ENCODE results near the gene KLHL28.

KLHL28 gene

DNA sequence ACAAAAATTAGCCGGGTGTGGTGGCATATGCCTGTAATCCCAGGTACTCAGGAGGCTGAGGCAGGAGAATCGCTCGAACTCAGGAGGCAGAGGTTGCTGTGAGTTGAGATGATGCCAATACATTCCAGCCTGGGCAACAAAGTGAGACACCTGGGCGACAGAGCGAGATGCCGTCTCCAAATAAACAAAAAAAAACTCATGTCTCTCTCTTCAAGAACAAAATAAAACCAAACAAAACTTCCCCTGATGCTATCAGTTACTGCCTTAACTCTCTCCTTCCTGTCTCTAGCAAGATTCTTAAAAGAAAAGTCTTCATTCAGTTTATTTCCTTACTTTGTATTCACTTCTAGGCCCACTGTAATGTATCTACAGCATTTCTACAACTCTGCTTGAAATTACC, 20.8 kb downstream of the KLHL28 start:
- no peak for ATAC-seq
- TF ChIP-seq ZNF70 (CRISPR knock-in tag; IDR thresholded peaks at IDR 0.05) = no peak

DNA sequence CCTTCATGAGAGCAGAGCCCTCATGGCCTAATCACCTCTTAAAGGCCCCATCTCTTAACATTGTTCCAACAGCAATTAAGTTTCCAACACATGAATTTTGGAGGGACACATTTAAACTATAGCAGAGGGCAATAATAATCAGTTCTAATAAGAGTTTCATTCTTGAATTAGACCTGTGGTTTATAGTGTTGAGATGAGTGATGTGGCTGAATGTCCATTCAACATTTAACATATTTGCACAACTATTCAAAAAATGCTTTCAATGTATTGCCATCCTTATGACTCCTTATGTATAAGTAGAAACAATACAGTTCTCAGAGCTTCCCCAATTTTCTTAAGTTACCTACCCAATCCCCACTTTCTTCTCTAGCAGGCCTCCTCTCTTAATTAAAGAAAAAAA, 21.5 kb downstream of the KLHL28 start:
- ATAC-seq = no peak
- TF ChIP-seq TOX (CRISPR knock-in tag; IDR thresholded peaks at IDR 0.05; ENCODE audit: borderline replicate concordance) (no peak), ZFP3 (CRISPR knock-in tag; IDR thresholded peaks at IDR 0.05) (no peak), TCF4 (CRISPR knock-in tag; IDR thresholded peaks at IDR 0.05; ENCODE audit: borderline replicate concordance) (no peak), GLIS3 (CRISPR knock-in tag; IDR thresholded peaks at IDR 0.05) (no peak), ZC3H10 (CRISPR knock-in tag; IDR thresholded peaks at IDR 0.05) (no peak), ESRRG (CRISPR knock-in tag; IDR thresholded peaks at IDR 0.05) (no peak), ZNF8 (CRISPR knock-in tag; IDR thresholded peaks at IDR 0.05) (no peak), ISL1 (CRISPR knock-in tag; IDR thresholded peaks at IDR 0.05) (no peak), ZNF565 (CRISPR knock-in tag; conservative IDR thresholded peaks at IDR 0.05; ENCODE audit: low read depth) (no peak), OSR1 (CRISPR knock-in tag; IDR thresholded peaks at IDR 0.05) (no peak), PPARA (CRISPR knock-in tag; IDR thresholded peaks at IDR 0.05; ENCODE audit: borderline replicate concordance) (no peak), CSDC2 (CRISPR knock-in tag; IDR thresholded peaks at IDR 0.05) (no peak), ZFP30 (CRISPR knock-in tag; IDR thresholded peaks at IDR 0.05) (no peak), ZNF70 (CRISPR knock-in tag; IDR thresholded peaks at IDR 0.05) (no peak), CREB5 (CRISPR knock-in tag; IDR thresholded peaks at IDR 0.05; ENCODE audit: low read depth) (no peak), SNAI2 (CRISPR knock-in tag; IDR thresholded peaks at IDR 0.05) (no peak), POU6F1 (CRISPR knock-in tag; IDR thresholded peaks at IDR 0.05; ENCODE audit: borderline replicate concordance, low read depth) (no peak)
- TF ChIP-seq, protein P1, sequence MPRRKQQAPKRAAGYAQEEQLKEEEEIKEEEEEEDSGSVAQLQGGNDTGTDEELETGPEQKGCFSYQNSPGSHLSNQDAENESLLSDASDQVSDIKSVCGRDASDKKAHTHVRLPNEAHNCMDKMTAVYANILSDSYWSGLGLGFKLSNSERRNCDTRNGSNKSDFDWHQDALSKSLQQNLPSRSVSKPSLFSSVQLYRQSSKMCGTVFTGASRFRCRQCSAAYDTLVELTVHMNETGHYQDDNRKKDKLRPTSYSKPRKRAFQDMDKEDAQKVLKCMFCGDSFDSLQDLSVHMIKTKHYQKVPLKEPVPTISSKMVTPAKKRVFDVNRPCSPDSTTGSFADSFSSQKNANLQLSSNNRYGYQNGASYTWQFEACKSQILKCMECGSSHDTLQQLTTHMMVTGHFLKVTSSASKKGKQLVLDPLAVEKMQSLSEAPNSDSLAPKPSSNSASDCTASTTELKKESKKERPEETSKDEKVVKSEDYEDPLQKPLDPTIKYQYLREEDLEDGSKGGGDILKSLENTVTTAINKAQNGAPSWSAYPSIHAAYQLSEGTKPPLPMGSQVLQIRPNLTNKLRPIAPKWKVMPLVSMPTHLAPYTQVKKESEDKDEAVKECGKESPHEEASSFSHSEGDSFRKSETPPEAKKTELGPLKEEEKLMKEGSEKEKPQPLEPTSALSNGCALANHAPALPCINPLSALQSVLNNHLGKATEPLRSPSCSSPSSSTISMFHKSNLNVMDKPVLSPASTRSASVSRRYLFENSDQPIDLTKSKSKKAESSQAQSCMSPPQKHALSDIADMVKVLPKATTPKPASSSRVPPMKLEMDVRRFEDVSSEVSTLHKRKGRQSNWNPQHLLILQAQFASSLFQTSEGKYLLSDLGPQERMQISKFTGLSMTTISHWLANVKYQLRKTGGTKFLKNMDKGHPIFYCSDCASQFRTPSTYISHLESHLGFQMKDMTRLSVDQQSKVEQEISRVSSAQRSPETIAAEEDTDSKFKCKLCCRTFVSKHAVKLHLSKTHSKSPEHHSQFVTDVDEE (CRISPR knock-in tag; IDR thresholded peaks at IDR 0.05) = no peak

- ATAC-seq = no peak
- TF ChIP-seq TCF4 (CRISPR knock-in tag; IDR thresholded peaks at IDR 0.05; ENCODE audit: borderline replicate concordance) (no peak), BACH2 (CRISPR knock-in tag; IDR thresholded peaks at IDR 0.05; ENCODE audit: borderline replicate concordance) (no peak), GLIS3 (CRISPR knock-in tag; IDR thresholded peaks at IDR 0.05) (no peak), PPARA (CRISPR knock-in tag; IDR thresholded peaks at IDR 0.05; ENCODE audit: borderline replicate concordance) (no peak), POU6F1 (CRISPR knock-in tag; IDR thresholded peaks at IDR 0.05; ENCODE audit: borderline replicate concordance, low read depth) (no peak), ZNF8 (CRISPR knock-in tag; IDR thresholded peaks at IDR 0.05) (no peak), ZNF565 (CRISPR knock-in tag; conservative IDR thresholded peaks at IDR 0.05; ENCODE audit: low read depth) (no peak), OSR1 (CRISPR knock-in tag; IDR thresholded peaks at IDR 0.05) (no peak), CSDC2 (CRISPR knock-in tag; IDR thresholded peaks at IDR 0.05) (no peak), ISL1 (CRISPR knock-in tag; IDR thresholded peaks at IDR 0.05) (no peak)
- TF ChIP-seq, protein P1 (CRISPR knock-in tag; IDR thresholded peaks at IDR 0.05) = no peak
- TF ChIP-seq, protein P2, sequence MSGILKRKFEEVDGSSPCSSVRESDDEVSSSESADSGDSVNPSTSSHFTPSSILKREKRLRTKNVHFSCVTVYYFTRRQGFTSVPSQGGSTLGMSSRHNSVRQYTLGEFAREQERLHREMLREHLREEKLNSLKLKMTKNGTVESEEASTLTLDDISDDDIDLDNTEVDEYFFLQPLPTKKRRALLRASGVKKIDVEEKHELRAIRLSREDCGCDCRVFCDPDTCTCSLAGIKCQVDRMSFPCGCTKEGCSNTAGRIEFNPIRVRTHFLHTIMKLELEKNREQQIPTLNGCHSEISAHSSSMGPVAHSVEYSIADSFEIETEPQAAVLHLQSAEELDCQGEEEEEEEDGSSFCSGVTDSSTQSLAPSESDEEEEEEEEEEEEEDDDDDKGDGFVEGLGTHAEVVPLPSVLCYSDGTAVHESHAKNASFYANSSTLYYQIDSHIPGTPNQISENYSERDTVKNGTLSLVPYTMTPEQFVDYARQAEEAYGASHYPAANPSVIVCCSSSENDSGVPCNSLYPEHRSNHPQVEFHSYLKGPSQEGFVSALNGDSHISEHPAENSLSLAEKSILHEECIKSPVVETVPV (CRISPR knock-in tag; IDR thresholded peaks at IDR 0.05) = no peak
- TF ChIP-seq, protein P3, sequence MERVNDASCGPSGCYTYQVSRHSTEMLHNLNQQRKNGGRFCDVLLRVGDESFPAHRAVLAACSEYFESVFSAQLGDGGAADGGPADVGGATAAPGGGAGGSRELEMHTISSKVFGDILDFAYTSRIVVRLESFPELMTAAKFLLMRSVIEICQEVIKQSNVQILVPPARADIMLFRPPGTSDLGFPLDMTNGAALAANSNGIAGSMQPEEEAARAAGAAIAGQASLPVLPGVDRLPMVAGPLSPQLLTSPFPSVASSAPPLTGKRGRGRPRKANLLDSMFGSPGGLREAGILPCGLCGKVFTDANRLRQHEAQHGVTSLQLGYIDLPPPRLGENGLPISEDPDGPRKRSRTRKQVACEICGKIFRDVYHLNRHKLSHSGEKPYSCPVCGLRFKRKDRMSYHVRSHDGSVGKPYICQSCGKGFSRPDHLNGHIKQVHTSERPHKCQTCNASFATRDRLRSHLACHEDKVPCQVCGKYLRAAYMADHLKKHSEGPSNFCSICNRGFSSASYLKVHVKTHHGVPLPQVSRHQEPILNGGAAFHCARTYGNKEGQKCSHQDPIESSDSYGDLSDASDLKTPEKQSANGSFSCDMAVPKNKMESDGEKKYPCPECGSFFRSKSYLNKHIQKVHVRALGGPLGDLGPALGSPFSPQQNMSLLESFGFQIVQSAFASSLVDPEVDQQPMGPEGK (CRISPR knock-in tag; IDR thresholded peaks at IDR 0.05; ENCODE audit: borderline replicate concordance) = no peak
Measured at GRCh38 chr14:44937547-44937946, 24.2 kb downstream of the KLHL28 start.

Data from SK-N-SH treated with all-trans-retinoic acid at 6 μM for 48 hours (cell line).